OCI-LY7 (cell line): ENCODE data around the gene PBX2. TPM values are rescaled to one million over a fixed set of nuclear protein-coding genes. Genes with fewer than 3 reads are reported as not detected.

Source experiments
- BruUV-seq: library from RNA; stranded (reverse); fragments of 400-500 nt; replicated peaks from 2 replicates; lab custom pipeline; 2021; lab: Mats Ljungman, UMichigan
- CTCF ChIA-PET: fragments of 300-600 bp; sonication (Branson Sonifier 250); formaldehyde crosslinking; loops from one replicate; lab custom pipeline; 2022; ENCODE audit warnings: antibody characterized with exemption; ENCODE audit not compliant: unreplicated experiment; lab: Charles Lee
- POLR2A ChIA-PET: fragments of 300-600 bp; sonication (Branson Sonifier 250); formaldehyde crosslinking; loops from one replicate; lab custom pipeline; 2022; ENCODE audit warnings: antibody characterized with exemption; lab: Charles Lee
- DNase-seq: peaks from one replicate; pipeline ENCODE4 v3.0.0-alpha.2; 2015; ENCODE audit warnings: low spot score
- H2AFZ ChIP-seq: fragments of 200-600 bp; sonication (generic), shearing (Covaris generic); 2 replicates; pipeline ENCODE4 v1.6.1; 2014; ENCODE audit warnings: mild to moderate bottlenecking, antibody characterized with exemption, low read length, moderate library complexity
- H3K27ac ChIP-seq: fragments of 200-600 bp; sonication (generic); 2 replicates; pipeline ENCODE4 v1.5.1; 2014; ENCODE audit warnings: mixed run types, low read depth, mild to moderate bottlenecking, moderate library complexity, low read length, inconsistent platforms; ENCODE audit not compliant: poor library complexity, severe bottlenecking
- H3K36me3 ChIP-seq: fragments of 200-600 bp; sonication (generic); 2 replicates; pipeline ENCODE4 v1.6.1; 2014; ENCODE audit warnings: mild to moderate bottlenecking, antibody characterized with exemption, low read length, moderate library complexity, mixed read lengths; ENCODE audit not compliant: insufficient read depth
- H3K4me1 ChIP-seq: fragments of 200-600 bp; sonication (generic); 2 replicates; pipeline ENCODE4 v1.5.1; 2014; ENCODE audit warnings: mild to moderate bottlenecking, low read length; ENCODE audit not compliant: insufficient read depth, poor library complexity, severe bottlenecking
- H3K4me2 ChIP-seq: fragments of 200-600 bp; sonication (generic); 2 replicates; pipeline ENCODE4 v1.6.1; 2014; ENCODE audit warnings: mild to moderate bottlenecking, low read length
- H3K4me3 ChIP-seq: fragments of 200-600 bp; sonication (generic); 2 replicates; pipeline ENCODE4 v1.5.1; 2014; ENCODE audit warnings: mild to moderate bottlenecking, low read depth, low read length; ENCODE audit not compliant: poor library complexity, severe bottlenecking
- H3K79me2 ChIP-seq: fragments of 200-600 bp; sonication (generic); 2 replicates; pipeline ENCODE4 v1.6.1; 2016; ENCODE audit warnings: low read depth, mild to moderate bottlenecking, low read length, moderate library complexity, mixed read lengths; ENCODE audit not compliant: insufficient read depth
- H3K9me2 ChIP-seq: fragments of 200-600 bp; sonication (generic); 2 replicates; pipeline ENCODE4 v1.6.1; 2016; ENCODE audit warnings: mild to moderate bottlenecking, low read length, mixed read lengths; ENCODE audit not compliant: insufficient read depth
- H3K9me3 ChIP-seq: fragments of 200-600 bp; sonication (generic); 2 replicates; pipeline ENCODE4 v1.6.1; 2014; ENCODE audit warnings: mild to moderate bottlenecking, mixed run types, low read length, mixed read lengths
- H4K20me1 ChIP-seq: fragments of 200-600 bp; sonication (generic); 2 replicates; pipeline ENCODE4 v1.6.1; 2014; ENCODE audit warnings: mild to moderate bottlenecking, antibody characterized with exemption, low read length, moderate library complexity, mixed read lengths; ENCODE audit not compliant: insufficient read depth
- EZH2phosphoT487 ChIP-seq: fragments of 200-600 bp; sonication (generic); IDR thresholded peaks from 2 replicates; pipeline ENCODE4 v1.6.1; 2018; ENCODE audit warnings: low read depth, borderline replicate concordance, mild to moderate bottlenecking, mixed run types, antibody characterized with exemption, low read length, moderate library complexity, mixed read lengths
- intact Hi-C: fragments of 100-400 bp; cut with micrococcal nuclease; formaldehyde crosslinking; loops from one replicate; pipeline ENCODE4 v1.10.0; 2022; ENCODE audit not compliant: unreplicated experiment
- total RNA-seq, 2 experiments: library from RNA; depleted of rRNA in 1 of 2; stranded (reverse); fragments of >200 nt in 1 of 2; shearing (Covaris generic) in 1 of 2; gene quantifications; 2 replicates each; pipeline ENCODE4 v1.2.3, GENCODE V29; 2014 to 2022
- TF ChIP-seq, protein P1 (sequence below): fragments of 200-600 bp; sonication (generic); conservative IDR thresholded peaks from 2 replicates; pipeline ENCODE4 v1.5.1; 2014; ENCODE audit warnings: mild to moderate bottlenecking, antibody characterized with exemption, low read length, moderate library complexity, mixed read lengths

The PBX2 gene
- total RNA-seq, 2 experiments from 2014 or later, result 23.1 to 80.5 TPM

DNA sequence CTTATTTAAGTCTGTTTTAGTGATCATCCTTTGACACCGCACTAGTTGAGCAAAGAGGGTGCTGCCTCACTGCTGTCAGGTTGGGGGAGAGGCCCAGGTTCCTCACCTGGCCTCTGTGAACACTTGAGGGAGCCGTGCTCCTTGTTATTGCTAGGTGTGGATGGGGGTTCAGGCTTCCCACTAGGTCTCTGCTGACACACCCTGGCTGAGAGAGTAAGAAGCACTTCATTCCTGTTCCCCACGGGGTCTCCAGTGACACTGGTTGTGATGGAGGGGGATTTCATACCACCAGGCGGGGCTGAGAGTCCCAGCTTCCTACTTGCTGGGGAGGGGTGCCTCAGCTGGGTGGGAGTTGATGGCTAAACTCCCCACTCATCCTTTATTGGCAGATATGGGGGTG, 44.9 kb upstream of the PBX2 start:
- Histone ChIP-seq H3K4me2 (no peak overlapping the region), H3K4me1 (peaks cover 5% of the 10 kb centered on the region), H3K27ac (no peak overlapping the region), H2AFZ (no peak overlapping the region), H3K36me3 (no peaks in the 10 kb centered on the region), H4K20me1 (no peaks in the 10 kb centered on the region), H3K79me2 (no peaks in the 10 kb centered on the region), H3K4me3 (no peak overlapping the region), H3K9me2 (no peaks in the 10 kb centered on the region), H3K9me3 (no peaks in the 10 kb centered on the region)
- BruUV-seq, result no TSS peak
- intact Hi-C loops, result loop anchor here (10.0 kb wide), 1 partner anchor 630 kb away; no protein-coding TSS in a partner anchor
- no peak for TF ChIP-seq EZH2phosphoT487
- TF ChIP-seq, protein P1, sequence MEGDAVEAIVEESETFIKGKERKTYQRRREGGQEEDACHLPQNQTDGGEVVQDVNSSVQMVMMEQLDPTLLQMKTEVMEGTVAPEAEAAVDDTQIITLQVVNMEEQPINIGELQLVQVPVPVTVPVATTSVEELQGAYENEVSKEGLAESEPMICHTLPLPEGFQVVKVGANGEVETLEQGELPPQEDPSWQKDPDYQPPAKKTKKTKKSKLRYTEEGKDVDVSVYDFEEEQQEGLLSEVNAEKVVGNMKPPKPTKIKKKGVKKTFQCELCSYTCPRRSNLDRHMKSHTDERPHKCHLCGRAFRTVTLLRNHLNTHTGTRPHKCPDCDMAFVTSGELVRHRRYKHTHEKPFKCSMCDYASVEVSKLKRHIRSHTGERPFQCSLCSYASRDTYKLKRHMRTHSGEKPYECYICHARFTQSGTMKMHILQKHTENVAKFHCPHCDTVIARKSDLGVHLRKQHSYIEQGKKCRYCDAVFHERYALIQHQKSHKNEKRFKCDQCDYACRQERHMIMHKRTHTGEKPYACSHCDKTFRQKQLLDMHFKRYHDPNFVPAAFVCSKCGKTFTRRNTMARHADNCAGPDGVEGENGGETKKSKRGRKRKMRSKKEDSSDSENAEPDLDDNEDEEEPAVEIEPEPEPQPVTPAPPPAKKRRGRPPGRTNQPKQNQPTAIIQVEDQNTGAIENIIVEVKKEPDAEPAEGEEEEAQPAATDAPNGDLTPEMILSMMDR, result peak; percentile 69
- POLR2A ChIA-PET, result no interaction called here
- CTCF ChIA-PET, result no interaction called here
- peak; percentile 53 for DNase-seq

GRCh38 chr6:32226434-32226833, 36.4 kb upstream of the PBX2 start:
- POLR2A ChIA-PET, result interaction anchor here (0.7 to 1.0 kb wide), 2 partner anchors 151 to 327 kb away, joined by 3 read pairs; no protein-coding TSS in a partner anchor
- no peak overlapping the region for H3K4me2 ChIP-seq

DNA sequence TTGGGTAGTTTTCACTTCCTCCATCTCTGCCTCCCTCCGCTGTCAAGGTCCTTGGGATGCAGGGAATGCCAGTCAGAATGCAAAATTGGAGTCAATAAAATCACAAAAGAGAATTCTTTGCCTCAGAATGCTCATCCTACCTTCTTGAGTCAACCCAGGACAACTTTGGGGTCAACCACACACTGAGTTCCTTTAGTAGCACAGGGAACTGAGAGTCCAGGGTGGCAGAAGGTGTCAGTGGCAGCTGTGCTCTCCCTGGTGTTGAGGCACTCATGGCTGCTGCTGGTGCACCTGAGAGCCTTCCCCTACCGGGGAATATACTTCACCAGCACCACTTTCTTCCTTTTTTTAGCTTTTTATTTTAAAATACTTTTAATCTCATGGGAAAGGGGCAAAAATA, 34.7 kb upstream of the PBX2 start:
- no peak for TF ChIP-seq EZH2phosphoT487
- TF ChIP-seq, protein P1, result 0 out of 2 replicates have a peak, but pooled peaks have one; percentile 14
- Histone ChIP-seq H3K9me3 (no peaks in the 10 kb centered on the region), H2AFZ (peak overlapping the region; percentile 46; the same call in 1 of the 2 replicates), H3K27ac (peak overlapping the region; percentile 63), H3K4me1 (peaks cover 56% of the 10 kb centered on the region), H4K20me1 (no peaks in the 10 kb centered on the region), H3K4me3 (peak overlapping the region; percentile 10), H3K4me2 (peak overlapping the region; percentile 56), H3K9me2 (no peaks in the 10 kb centered on the region), H3K79me2 (no peaks in the 10 kb centered on the region), H3K36me3 (no peaks in the 10 kb centered on the region)
- ChIA-PET CTCF (no interaction called here), POLR2A (interaction anchor here (0.5 to 1.8 kb wide), 2 partner anchors 18 to 27 kb away, joined by 5 to 6 read pairs; no protein-coding TSS in a partner anchor)
- intact Hi-C loops, result loop anchor here (2.0 kb wide), 2 partner anchors 30 to 70 kb away; partner anchors contain the start of gene PPT2
- peak; percentile 81 for DNase-seq
- no TSS peak for BruUV-seq

More at GRCh38 chr6:32226434-32226833, 36.4 kb upstream of the PBX2 start:
- CTCF ChIA-PET, result no interaction called here
- intact Hi-C loops, result no loop called here
- Histone ChIP-seq H3K79me2 (no peaks in the 10 kb centered on the region), H4K20me1 (no peaks in the 10 kb centered on the region), H3K9me2 (no peaks in the 10 kb centered on the region), H3K27ac (peak overlapping the region; percentile 11), H3K4me3 (no peak overlapping the region), H3K9me3 (no peaks in the 10 kb centered on the region), H3K36me3 (no peaks in the 10 kb centered on the region), H2AFZ (peak overlapping the region; percentile 34; the same call in 1 of the 2 replicates), H3K4me1 (peaks cover 51% of the 10 kb centered on the region)
- no TSS peak for BruUV-seq
- DNase-seq, result no peak
- no peak for TF ChIP-seq EZH2phosphoT487
- TF ChIP-seq, protein P1, result no peak
